ENCODE results near the gene DAPP1. TPM values are rescaled to one million over a fixed set of nuclear protein-coding genes. Genes with fewer than 3 reads are reported as not detected.

Gene DAPP1
- polyA plus RNA-seq, 2 of the 4 experiments (the other 2 are of a cell fraction): 0.03 TPM; not detected in 1

DNA sequence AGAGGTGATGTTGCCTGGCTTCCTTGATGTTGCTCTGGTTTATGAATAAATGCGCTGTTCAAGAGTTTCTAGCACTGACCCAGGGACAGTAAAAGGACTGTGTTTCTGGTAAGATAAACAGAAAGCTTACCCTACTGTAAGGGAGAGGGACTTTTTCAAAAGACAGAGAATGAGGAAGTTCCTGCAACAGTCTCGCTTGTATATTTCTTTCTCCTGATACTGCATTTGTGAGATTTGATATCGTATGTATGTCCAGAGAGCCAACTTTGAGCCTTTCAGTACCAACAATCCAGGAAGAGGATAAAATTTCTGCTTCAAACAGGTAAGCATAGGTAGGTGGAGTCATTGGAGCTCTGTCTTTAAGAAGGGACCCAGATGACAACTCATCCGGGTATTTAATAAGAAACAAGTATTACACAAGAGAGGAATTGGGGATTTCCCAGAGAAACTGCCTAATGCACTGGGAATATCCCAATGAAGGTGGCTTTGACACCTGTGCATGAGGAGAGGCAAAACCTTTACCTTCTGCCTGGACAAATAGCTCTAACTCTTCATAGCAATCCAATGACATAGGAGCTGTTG is 773 bp downstream of the DAPP1 start (continued):
- TF ChIP-seq EHMT2 (IDR thresholded peaks at IDR 0.05; ENCODE audit: low read depth): no peak
- no peak for TF ChIP-seq ZNF302 (CRISPR knock-in tag; IDR thresholded peaks at IDR 0.05)
- TF ChIP-seq FOSB (CRISPR knock-in tag; IDR thresholded peaks at IDR 0.05): no peak
- TF ChIP-seq RARB (CRISPR knock-in tag; IDR thresholded peaks at IDR 0.05): no peak
- TF ChIP-seq MYC (IDR thresholded peaks at IDR 0.05; ENCODE audit: borderline replicate concordance, low read length): no peak
- no peak for TF ChIP-seq RNF2 (IDR thresholded peaks at IDR 0.05; ENCODE audit: borderline replicate concordance, low read depth)
- no peak for TF ChIP-seq CHD4 (IDR thresholded peaks at IDR 0.05; ENCODE audit: borderline replicate concordance)
- TF ChIP-seq ESRRA (IDR thresholded peaks at IDR 0.05; ENCODE audit: borderline replicate concordance, low read length): no peak
- TF ChIP-seq, protein P1, sequence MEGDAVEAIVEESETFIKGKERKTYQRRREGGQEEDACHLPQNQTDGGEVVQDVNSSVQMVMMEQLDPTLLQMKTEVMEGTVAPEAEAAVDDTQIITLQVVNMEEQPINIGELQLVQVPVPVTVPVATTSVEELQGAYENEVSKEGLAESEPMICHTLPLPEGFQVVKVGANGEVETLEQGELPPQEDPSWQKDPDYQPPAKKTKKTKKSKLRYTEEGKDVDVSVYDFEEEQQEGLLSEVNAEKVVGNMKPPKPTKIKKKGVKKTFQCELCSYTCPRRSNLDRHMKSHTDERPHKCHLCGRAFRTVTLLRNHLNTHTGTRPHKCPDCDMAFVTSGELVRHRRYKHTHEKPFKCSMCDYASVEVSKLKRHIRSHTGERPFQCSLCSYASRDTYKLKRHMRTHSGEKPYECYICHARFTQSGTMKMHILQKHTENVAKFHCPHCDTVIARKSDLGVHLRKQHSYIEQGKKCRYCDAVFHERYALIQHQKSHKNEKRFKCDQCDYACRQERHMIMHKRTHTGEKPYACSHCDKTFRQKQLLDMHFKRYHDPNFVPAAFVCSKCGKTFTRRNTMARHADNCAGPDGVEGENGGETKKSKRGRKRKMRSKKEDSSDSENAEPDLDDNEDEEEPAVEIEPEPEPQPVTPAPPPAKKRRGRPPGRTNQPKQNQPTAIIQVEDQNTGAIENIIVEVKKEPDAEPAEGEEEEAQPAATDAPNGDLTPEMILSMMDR (IDR thresholded peaks at IDR 0.05): no peak

- Histone ChIP-seq H3K27ac (no peak overlapping the region), H3K4me3 (no peak overlapping the region), H3K4me2 (no peak overlapping the region), H3K9me3 (no peaks in the 10 kb centered on the region), H3K4me1 (no peaks in the 10 kb centered on the region)
- POLR2A ChIA-PET: no interaction called here
- no peak for FAIRE-seq
- TF ChIP-seq HMGXB4 (CRISPR knock-in tag; IDR thresholded peaks at IDR 0.05; ENCODE audit: borderline replicate concordance) (no peak), EP300 (IDR thresholded peaks at IDR 0.05) (no peak), SMC3 (IDR thresholded peaks at IDR 0.05) (no peak), PBX3 (IDR thresholded peaks at IDR 0.05) (no peak)
- no peak for ATAC-seq
- no peak for DNase-seq (ENCODE audit: low read depth in 1 of 2, low spot score in 1 of 2)
- CTCF ChIA-PET: no interaction called here
- WGBS (ENCODE audit: missing lambda C conversion rate): 85% methylated on average over 1 of the region's 1 CpG
Measured at GRCh38 chr4:99818661-99819060, 2.0 kb downstream of the DAPP1 start.

GRCh38 chr4:99821918-99822503 is 5.4 kb downstream of the DAPP1 start:
- DNase-seq (ENCODE audit: low read depth in 1 of 2, low spot score in 1 of 2) (no peak), ATAC-seq (no peak), FAIRE-seq (no peak)
- ChIA-PET CTCF (interaction anchor here (1.7 kb wide), 1 partner anchor 11 kb away, joined by 7 read pairs; no protein-coding TSS in a partner anchor), POLR2A (no interaction called here)
- 55% methylated on average over 4 of the region's 4 CpGs for WGBS (ENCODE audit: missing lambda C conversion rate)
- H3K4me3 ChIP-seq: no peak overlapping the region
- H3K4me1 ChIP-seq: no peaks in the 10 kb centered on the region
- H3K4me2 ChIP-seq: no peak overlapping the region
- no peaks in the 10 kb centered on the region for H3K9me3 ChIP-seq
- H3K27ac ChIP-seq: no peak overlapping the region
- no peak for TF ChIP-seq JUN (IDR thresholded peaks at IDR 0.05)
- TF ChIP-seq HEYL (CRISPR knock-in tag; IDR thresholded peaks at IDR 0.05): no peak
- TF ChIP-seq HOXA7 (CRISPR knock-in tag; IDR thresholded peaks at IDR 0.05): no peak
- TF ChIP-seq ELK1 (IDR thresholded peaks at IDR 0.05; ENCODE audit: low read depth, low read length): no peak
- TF ChIP-seq KDM5A (IDR thresholded peaks at IDR 0.05): no peak
- TF ChIP-seq REST (IDR thresholded peaks at IDR 0.05): no peak
- no peak for TF ChIP-seq RFX5 (IDR thresholded peaks at IDR 0.05)
- TF ChIP-seq, protein P2, sequence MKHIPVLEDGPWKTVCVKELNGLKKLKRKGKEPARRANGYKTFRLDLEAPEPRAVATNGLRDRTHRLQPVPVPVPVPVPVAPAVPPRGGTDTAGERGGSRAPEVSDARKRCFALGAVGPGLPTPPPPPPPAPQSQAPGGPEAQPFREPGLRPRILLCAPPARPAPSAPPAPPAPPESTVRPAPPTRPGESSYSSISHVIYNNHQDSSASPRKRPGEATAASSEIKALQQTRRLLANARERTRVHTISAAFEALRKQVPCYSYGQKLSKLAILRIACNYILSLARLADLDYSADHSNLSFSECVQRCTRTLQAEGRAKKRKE (CRISPR knock-in tag; IDR thresholded peaks at IDR 0.05; ENCODE audit: low read depth): no peak
- no peak for TF ChIP-seq BCL3 (IDR thresholded peaks at IDR 0.05)
- no peak for TF ChIP-seq GATA3 (IDR thresholded peaks at IDR 0.05; ENCODE audit: borderline replicate concordance)

Data from A549 (cell line).